ENCODE results near the gene ZNF18. TPM values are rescaled to one million over a fixed set of nuclear protein-coding genes. Genes with fewer than 3 reads are reported as not detected.

ZNF18 gene
- total RNA-seq, 1 experiment from 2014 or later, result 19.8 TPM

Other genes with a start within 250 kb of the ZNF18 start
- gene MAP2K4, start 23.4 kb upstream of the ZNF18 start, total RNA-seq (2014; rRNA removed; shearing (Covaris generic)), result 25.6 and 29.0 TPM in 2 replicates

All from H7 (cell line).